GM19239 (cell line): ENCODE data around the gene SOD3.

Experiments used
- DNase-seq: peaks from one replicate; pipeline ENCODE4 v3.0.0; 2011; ENCODE audit warnings: low spot score; ENCODE audit not compliant: insufficient read length
- FAIRE-seq: peaks from 2 replicates; lab custom pipeline; 2011; peaks lifted over from hg19 to GRCh38; lab: Jason Lieb, UNC

The SOD3 gene

DNA sequence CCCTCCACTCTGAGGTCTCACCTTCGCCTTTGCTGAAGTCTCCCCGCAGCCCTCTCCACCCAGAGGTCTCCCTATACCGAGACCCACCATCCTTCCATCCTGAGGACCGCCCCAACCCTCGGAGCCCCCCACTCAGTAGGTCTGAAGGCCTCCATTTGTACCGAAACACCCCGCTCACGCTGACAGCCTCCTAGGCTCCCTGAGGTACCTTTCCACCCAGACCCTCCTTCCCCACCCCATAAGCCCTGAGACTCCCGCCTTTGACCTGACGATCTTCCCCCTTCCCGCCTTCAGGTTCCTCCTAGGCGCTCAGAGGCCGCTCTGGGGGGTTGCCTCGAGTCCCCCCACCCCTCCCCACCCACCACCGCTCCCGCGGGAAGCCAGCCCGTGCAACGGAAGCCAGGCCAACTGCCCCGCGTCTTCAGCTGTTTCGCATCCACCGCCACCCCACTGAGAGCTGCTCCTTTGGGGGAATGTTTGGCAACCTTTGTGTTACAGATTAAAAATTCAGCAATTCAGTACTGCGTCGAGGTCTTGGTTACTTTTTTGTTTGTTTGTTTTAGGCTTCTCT, 5.0 kb downstream of the SOD3 start:
- FAIRE-seq (no peak), DNase-seq (no peak)

DNA sequence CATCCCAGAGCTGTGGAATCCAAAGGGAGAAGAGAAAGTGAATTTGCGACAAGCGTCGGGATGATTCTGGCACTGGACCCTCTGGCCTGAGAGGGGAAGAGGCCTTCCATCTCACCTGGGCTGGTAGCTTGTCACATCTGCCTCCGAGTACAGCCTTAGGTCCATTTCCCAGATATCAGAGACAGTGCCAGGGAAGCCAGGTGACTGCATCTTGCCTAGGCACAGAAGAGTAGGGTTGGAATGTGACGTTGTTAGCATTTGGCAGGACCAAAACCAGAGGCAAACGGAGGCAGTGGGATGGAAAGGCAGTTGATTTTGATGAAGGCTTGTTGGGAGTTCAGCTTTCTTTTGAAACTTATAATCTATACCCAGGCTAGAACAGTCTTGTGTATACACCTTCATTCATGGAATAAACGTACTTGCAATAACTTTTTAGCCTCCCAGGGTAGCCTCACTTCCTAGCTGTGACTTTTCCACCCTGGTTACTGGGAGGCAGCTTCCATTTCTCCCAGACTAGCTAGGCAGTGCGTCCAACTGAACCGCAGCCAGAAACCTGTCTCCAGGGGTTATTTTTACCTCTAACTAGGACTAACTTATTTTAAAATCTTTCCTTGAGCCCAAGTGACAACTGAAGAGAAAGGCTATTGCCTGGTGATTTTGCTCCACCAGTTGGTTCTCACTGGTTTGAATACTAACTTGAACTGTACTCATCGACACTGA, 5.9 kb downstream of the SOD3 start:
- DNase-seq (no peak), FAIRE-seq (no peak)

DNA sequence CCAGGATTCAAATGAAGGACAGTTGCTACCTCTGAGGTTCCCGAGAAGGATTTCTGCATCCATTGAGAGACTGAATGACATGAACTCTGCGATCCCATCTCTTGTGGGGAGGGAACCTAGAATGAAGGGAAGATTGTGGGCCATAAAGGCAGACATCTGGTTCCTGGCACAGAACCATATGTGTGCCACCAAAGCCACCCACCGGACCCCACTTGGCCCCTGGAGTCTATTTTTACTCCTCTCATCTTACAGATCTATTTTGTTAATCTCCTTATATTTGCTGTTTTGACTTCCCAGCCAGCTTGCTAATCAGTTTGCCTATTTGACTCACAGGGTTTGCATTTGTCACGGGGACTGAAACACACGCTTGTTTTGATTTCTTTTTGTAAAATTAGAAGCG, 7.3 kb downstream of the SOD3 start:
- DNase-seq (no peak), FAIRE-seq (no peak)

DNA sequence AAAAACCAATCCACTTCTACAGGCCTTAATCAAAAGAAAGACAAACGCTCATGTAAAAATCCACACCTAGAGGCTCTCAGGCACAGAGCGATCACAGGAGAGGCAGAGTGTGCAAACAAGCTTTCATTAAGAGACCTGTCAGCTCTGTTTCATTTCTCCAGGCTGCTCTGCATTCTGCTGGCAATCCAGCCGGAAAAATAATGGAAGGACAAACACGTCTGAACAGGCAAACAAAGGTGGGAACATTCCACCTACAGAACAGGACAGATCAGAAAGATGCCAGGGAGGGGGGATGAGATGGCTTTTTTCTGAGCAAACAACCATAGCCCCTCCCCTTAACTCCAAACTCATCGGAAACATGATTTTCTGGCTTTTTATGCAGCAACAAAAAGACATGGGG, 9.7 kb downstream of the SOD3 start:
- FAIRE-seq (no peak), DNase-seq (no peak)

DNA sequence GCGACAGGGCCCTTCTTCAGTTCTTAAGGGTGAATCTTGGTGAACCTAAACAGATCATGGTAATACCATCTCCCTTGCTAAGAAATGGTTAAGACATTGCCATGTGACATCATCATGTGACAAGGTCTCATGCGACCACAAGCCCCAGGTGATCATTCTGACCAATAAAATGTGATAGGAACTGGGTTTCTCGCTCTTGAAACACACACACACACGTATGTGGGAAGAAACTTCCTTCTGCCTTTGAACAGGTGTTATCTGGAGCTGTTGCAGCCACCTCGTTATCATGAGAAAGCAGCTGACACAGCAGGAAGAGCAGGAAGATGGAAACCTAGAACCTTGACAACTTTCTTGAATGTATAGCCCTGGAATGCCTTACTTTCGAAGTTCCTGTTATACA, 10.2 kb downstream of the SOD3 start:
- DNase-seq = no peak
- FAIRE-seq = no peak

DNA sequence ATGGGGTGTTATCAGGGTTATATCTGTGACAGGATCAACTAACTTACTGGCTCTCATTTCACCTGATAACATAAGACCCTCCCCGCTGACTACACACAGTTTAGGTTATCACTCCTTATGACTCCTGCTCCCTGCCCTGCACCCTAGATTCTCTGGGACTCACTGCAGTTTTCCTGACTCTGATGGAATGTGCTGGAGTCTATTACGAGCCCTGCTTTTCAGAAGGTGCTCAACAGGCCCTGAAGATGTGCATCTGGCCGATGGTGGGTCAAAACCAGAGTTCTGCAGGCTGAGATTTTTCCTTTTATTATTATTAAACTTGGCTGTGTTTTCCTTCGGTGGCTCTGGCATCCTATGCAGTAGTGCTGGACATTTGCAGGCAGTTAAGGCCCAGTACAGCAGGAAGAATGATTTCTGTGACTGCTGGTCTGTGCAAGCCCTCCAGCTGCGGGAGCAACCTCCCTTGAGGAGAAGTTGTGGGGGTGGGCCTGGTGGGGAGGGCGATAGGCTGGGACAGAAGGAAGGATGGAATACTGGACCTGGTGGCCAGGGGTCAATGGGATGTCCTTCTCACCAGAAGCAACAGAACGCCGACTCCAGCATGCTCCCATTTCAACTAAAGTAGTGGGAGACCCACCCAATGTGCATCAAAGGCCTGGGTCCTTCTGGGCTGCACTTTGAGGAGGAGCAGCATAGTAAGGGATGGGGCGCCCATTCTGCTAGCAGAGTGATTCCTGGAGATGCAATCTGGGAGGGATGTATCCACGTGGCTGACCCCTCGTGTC, 11.0 kb downstream of the SOD3 start:
- no peak for DNase-seq
- FAIRE-seq = no peak

DNA sequence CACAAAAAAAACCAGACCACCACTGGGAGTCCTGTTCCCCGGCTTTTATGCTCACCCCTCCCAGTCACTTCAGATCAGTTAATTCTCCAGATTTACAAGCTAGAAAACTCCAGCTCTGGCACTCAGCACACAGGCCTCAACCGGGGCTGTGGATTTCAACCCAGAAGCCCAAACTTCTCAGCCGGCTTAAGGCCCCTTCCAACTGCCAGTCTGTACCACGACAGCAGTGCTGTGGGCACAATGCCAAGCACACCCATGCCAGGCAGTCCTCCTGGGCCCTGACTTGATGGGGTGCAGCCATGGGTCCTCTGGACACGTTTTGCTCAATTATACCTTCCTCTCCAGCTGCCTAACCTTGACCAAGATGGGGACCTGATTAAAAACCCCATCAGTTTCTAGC, 12.2 kb downstream of the SOD3 start:
- DNase-seq (no peak), FAIRE-seq (no peak)

DNA sequence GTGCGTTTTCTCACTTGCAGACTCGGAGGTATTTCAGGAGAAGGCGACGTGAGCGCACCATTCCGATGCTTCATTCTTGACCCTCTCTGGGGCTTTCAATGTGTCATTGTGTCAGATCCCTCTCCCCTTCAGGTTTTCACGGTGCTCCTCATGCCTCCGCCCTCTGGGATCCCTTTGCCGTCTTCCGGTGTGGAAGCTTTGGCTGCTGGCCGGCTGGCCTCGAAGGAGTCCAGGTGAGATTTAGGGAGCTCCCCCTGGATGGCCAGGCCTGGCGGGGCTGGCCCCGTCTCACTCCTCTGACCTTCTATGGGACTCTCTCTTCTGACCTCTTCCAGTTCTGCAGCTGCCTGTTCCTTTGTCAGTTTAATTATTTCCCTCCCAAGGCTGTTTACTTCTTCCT, 12.9 kb downstream of the SOD3 start:
- DNase-seq (no peak), FAIRE-seq (no peak)

DNA sequence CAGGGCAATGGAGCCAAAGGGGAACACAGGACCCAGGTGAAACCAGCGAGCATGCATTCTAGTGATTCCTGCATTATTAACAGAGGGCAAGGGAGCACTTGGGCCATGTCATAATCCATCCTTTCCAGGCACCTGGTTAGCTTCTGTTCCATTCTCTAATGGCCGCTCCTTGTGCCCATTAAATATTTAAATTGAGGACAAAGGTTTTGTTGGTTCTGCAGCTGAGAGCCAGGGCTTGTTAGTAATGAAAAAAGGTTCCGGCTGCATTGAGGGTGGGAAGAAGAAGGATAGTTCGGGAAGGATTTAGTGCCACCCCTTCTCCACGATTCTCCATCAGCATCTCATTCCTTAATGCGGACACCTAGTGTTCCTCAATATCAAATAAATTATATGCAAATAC, 13.6 kb downstream of the SOD3 start:
- DNase-seq = no peak
- FAIRE-seq = no peak

DNA sequence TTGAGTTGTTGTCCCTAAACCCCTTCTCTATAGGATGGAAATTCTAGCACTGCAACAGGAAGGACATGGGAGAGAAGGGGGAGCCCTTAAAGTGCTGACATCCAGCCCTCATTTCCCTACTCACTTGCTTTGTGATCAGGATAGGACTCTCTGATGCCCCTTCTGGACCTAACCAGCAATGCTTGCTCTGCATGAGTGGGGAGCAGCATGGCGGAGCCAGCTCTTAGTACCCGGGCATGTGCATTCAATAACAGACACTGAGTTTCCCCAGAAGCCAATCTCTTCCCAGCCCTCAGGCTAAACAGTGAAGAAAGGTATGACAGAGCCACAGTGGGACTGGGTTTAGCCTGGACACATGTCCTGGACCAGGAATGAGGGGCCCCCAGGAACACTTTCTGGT, 14.0 kb downstream of the SOD3 start:
- FAIRE-seq (no peak), DNase-seq (no peak)

DNA sequence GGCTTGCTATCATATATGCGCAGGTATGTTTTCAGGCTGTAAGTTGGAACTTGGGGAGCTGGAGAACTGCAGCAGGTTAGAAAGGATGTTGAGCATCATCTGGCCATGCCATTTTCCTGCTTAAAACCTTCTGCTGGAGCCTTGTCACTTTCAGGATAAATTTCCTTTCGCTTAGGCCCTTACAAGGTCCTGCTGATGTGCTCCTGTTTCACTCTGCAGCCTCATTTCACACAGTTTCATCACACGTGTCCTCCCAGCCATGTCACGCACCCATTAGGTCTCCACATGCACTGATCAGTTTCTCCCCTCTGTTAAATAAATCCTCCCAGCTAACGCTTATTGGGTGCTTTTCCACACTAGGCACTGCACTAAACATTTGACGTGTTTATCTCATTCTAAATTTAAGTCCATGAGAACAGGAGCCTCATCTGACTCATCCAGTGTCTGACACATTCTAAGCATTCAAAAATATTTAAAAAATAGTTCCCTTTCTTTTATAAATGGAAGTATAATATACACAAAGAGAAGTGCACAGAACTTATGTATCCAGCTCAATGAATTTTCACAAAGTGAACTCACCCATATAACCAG, 14.5 kb downstream of the SOD3 start:
- DNase-seq (no peak), FAIRE-seq (no peak)

DNA sequence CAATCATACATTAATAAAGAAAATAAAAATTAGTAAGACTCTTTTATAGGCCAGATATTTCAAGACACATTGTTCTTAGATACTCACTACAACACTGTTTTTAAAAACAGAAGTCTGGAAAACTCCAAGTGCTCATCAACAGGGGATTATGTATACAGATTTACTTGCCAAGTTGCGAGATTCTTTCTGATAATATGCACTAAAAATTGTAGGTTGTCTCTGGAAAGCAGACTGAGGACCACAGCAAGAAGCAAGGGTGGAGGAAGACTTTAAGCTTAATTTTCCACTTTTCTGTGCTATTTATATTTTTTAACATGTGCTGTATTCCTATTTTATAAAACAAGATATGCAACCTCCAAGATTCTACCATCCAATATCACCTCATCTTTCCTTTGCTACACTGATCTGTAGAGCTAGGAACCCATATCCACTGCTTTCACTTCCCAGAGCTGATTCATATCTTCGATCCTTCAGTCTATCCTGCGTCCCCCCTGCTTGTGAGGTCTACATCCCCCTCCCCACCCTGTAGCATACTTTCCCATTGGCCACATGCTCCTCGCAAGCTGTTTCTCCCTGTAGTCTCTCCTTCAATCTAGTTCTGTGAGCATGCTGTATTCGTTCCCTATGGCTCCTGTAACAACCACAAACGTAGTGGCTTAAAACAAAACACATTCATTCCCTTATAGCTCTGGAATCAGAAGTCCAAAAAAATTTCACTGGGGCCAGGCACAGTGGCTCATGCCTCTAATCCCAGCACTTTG, 15.7 kb downstream of the SOD3 start:
- FAIRE-seq = no peak
- no peak for DNase-seq

DNA sequence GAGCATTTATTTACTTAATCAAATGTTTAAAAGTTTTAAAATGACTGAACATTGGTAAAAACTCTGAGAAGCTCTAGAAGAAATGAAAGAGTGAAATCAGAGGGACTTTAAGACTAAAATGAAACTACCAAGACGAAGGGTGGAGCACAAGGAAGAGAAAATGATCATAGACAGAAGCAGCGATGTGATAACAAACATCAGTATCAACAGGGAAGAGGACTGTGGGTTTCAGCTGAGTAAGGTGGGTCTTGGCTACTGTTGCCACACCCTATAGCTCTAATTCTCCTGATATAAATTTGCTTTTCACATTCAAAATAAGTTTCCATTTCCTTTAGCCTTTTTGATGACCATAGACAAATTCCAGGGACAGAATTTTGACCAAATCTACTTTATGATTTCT, 18.4 kb downstream of the SOD3 start:
- DNase-seq = no peak
- FAIRE-seq = no peak

DNA sequence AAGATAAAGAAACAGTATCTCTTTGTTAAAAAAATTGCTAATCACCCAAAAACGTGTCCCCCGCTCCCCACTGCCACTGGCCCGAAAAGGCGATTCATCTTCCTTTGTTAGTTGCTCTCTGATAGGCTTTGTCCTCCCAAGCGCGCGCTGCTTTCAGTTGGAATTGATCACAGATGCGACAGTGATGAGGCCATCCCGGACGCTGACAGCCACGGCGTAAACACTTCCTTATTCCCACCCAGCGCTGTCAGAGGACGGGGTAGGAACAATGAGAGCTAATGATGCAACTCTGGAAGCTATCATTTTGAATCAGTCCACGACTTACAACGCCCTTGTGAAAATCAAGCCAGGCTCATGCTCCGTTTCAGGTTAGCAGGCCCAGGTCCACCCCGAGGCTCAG, 21.4 kb downstream of the SOD3 start:
- FAIRE-seq (no peak), DNase-seq (no peak)

DNA sequence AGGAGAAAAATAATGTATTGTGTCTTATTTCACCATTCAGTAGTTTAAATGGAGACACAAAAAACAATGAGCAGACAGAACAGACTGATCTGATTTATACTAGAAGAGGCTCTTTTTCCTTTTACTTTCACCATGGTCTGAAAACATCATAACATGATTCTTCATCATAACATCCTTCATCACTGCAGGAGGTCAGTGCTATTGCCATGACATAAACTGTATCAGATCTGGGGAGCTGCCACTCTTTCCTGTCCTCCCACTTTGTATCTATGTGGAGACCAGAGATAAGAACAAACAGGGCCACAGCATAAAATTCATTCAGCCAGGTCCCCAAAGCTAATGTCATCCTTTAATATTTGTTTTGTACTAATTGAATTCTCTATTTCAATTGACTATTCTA, 25.2 kb downstream of the SOD3 start:
- DNase-seq = no peak
- FAIRE-seq = no peak

DNA sequence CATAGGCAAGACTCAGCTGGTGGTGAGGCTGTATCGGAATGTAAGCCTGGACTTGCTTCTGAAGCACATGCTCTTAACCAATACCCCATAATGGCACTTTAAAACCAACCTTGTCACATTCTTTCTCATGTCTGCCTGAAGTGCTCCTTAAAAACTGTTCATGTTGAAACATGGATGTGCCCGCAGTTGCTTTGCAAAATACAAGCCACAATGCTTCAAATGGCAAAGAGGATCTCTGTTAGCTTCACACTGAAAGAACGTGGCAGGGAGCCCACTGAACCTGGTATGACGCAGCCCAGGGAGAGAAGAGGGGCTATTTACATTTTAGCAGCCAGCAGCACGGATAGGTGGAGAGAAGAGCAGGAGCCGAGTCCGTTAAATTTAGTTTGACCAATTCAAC, 29.3 kb downstream of the SOD3 start:
- DNase-seq (no peak), FAIRE-seq (no peak)

DNA sequence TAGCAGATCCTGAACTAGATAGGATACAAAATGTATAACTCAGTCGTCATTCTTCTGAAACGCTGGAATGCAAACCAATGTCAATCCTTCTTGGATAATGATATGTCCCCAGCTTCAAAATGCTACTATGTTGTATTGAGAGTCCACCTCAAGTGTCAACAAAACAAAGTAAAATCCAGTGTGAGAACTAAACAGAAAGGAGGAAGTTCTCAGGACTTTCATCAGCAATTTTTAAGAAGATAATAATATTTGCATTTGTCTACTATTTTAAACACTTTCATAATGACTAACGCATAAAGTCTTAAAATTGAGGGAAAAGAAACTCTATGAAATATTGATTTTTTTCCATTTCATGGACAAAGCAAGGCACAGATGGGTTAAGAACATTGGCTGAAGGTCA, 36.3 kb downstream of the SOD3 start:
- FAIRE-seq (no peak), DNase-seq (no peak)

DNA sequence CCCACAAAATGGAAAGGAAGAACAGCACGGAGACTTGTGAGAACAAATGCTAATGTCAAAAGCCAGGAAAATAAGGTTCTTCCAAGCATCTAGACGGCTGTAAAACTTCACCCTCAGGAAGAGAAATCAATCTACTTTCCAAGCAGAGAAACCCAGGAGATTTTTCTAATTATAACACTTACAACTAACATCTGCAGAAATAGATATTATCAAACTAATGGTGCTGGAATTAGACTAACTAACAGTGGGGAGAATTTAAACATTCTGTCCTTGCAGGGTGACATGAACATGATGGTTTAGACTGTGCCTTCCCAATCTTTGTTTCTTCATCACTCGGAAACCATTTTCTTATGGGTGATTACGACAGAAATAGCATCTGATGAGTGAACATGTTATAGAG, 40.3 kb downstream of the SOD3 start:
- FAIRE-seq (no peak), DNase-seq (no peak)

DNA sequence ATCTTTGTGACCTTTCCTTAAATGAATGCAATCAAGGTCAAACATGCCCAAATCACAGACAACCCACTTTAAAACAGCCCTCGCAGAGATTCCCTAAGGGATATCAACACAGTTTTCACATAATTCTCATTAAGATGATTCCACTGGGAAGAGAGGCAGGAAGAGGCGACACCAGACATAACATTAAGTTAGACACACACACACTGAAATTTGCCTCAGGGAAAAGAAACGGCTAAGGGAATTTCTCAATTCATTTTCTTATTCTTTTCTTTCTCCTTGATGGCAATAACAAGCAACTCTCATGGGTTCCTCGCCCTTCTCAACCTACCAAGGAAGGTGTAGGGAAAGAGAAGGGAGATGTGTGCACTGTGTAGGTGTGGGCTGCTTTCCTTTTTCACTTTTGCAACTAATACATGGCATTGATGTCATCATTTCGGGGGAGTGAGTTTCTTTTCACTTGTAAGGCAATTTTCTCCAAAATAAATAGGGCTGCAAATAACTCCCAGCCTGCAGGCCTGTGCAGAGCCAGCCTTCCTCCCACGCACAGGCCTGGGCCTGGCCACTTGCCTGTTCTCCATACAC, 41.4 kb downstream of the SOD3 start:
- FAIRE-seq = no peak
- DNase-seq = no peak

DNA sequence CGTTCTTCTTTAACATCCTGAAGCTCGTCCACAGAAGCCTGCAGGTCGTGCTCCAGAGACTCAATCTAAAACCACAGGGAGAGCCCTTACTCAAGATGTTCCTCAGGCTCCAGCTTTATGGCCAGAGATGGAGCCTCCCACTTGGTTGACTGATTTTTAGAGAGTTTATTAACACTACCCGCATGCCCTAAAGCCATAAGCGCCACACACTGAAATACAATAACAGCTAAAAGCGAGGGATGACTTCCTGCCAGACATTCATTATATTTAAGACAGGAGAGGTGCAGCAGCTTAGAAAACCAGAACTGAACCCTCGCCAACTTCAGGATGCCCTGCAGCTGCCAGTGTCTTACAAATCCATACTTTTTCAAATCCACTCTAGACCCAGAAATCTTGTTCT, 42.0 kb downstream of the SOD3 start:
- DNase-seq (no peak), FAIRE-seq (no peak)
